ENCODE data around the gene ANOS1.
"Not testable (repeated sequence)": the region's sequence is repeated elsewhere in the genome, so short reads cannot be mapped to it uniquely, and the experiment has no call there.

The ANOS1 gene

GRCh38 chrX:8504451-8504850 is 227.5 kb downstream of the ANOS1 start:
- no peak for TF ChIP-seq ZFP3 (CRISPR knock-in tag; IDR thresholded peaks at IDR 0.05)
- no peak for TF ChIP-seq ZNF70 (CRISPR knock-in tag; IDR thresholded peaks at IDR 0.05)
- no peak for TF ChIP-seq GLIS3 (CRISPR knock-in tag; IDR thresholded peaks at IDR 0.05)
- TF ChIP-seq ESRRG (CRISPR knock-in tag; IDR thresholded peaks at IDR 0.05), result no peak
- TF ChIP-seq CSDC2 (CRISPR knock-in tag; IDR thresholded peaks at IDR 0.05), result no peak
- TF ChIP-seq TCF4 (CRISPR knock-in tag; IDR thresholded peaks at IDR 0.05; ENCODE audit: borderline replicate concordance), result no peak
- no peak for TF ChIP-seq ZC3H10 (CRISPR knock-in tag; IDR thresholded peaks at IDR 0.05)
- no peak for TF ChIP-seq CREB5 (CRISPR knock-in tag; IDR thresholded peaks at IDR 0.05; ENCODE audit: low read depth)
- no peak for TF ChIP-seq CSRNP3 (CRISPR knock-in tag; IDR thresholded peaks at IDR 0.05)
- TF ChIP-seq ARNTL (CRISPR knock-in tag; IDR thresholded peaks at IDR 0.05; ENCODE audit: borderline replicate concordance, low read depth), result no peak
- TF ChIP-seq TSHZ2 (CRISPR knock-in tag; IDR thresholded peaks at IDR 0.05), result no peak
- no peak for TF ChIP-seq OSR1 (CRISPR knock-in tag; IDR thresholded peaks at IDR 0.05)
- TF ChIP-seq ZFP30 (CRISPR knock-in tag; IDR thresholded peaks at IDR 0.05), result no peak
- no peak for TF ChIP-seq ISL1 (CRISPR knock-in tag; IDR thresholded peaks at IDR 0.05)
- no peak for TF ChIP-seq SNAI2 (CRISPR knock-in tag; IDR thresholded peaks at IDR 0.05)
- no peak for ATAC-seq

- ATAC-seq, result not testable (repeated sequence)
These were observed 229.8 kb downstream of the ANOS1 start for GRCh38 chrX:8502101-8502500.

- TF ChIP-seq SNAI2 (CRISPR knock-in tag; IDR thresholded peaks at IDR 0.05) (no peak), ZNF565 (CRISPR knock-in tag; conservative IDR thresholded peaks at IDR 0.05; ENCODE audit: low read depth) (no peak), ISL1 (CRISPR knock-in tag; IDR thresholded peaks at IDR 0.05) (no peak), ZNF8 (CRISPR knock-in tag; IDR thresholded peaks at IDR 0.05) (no peak), ZNF70 (CRISPR knock-in tag; IDR thresholded peaks at IDR 0.05) (no peak), POU6F1 (CRISPR knock-in tag; IDR thresholded peaks at IDR 0.05; ENCODE audit: borderline replicate concordance, low read depth) (no peak), TOX (CRISPR knock-in tag; IDR thresholded peaks at IDR 0.05; ENCODE audit: borderline replicate concordance) (no peak), ESRRG (CRISPR knock-in tag; IDR thresholded peaks at IDR 0.05) (no peak), TCF4 (CRISPR knock-in tag; IDR thresholded peaks at IDR 0.05; ENCODE audit: borderline replicate concordance) (no peak), ZFP30 (CRISPR knock-in tag; IDR thresholded peaks at IDR 0.05) (no peak), CREB5 (CRISPR knock-in tag; IDR thresholded peaks at IDR 0.05; ENCODE audit: low read depth) (no peak), CSRNP3 (CRISPR knock-in tag; IDR thresholded peaks at IDR 0.05) (no peak), BACH2 (CRISPR knock-in tag; IDR thresholded peaks at IDR 0.05; ENCODE audit: borderline replicate concordance) (no peak), GLIS3 (CRISPR knock-in tag; IDR thresholded peaks at IDR 0.05) (no peak), ZC3H10 (CRISPR knock-in tag; IDR thresholded peaks at IDR 0.05) (no peak), RARB (CRISPR knock-in tag; IDR thresholded peaks at IDR 0.05) (no peak), PPARA (CRISPR knock-in tag; IDR thresholded peaks at IDR 0.05; ENCODE audit: borderline replicate concordance) (no peak), PATZ1 (CRISPR knock-in tag; IDR thresholded peaks at IDR 0.05; ENCODE audit: borderline replicate concordance) (no peak), CSDC2 (CRISPR knock-in tag; IDR thresholded peaks at IDR 0.05) (no peak), ARNTL (CRISPR knock-in tag; IDR thresholded peaks at IDR 0.05; ENCODE audit: borderline replicate concordance, low read depth) (no peak)
- ATAC-seq, result no peak
These were observed 231.7 kb downstream of the ANOS1 start for GRCh38 chrX:8500203-8500602.

- ATAC-seq, result not testable (repeated sequence)
These were observed 236.9 kb downstream of the ANOS1 start for GRCh38 chrX:8495036-8495435.

Measured in SK-N-SH treated with all-trans-retinoic acid at 6 μM for 48 hours (cell line).